HG03457 (cell line): ENCODE data around the gene FEM1C.
"Not testable (repeated sequence)": the region's sequence is repeated elsewhere in the genome, so short reads cannot be mapped to it uniquely, and the experiment has no call there.

Source experiments
- ATAC-seq: cut with Tn5 transposase; IDR thresholded peaks from one replicate; pipeline ENCODE4 v1.9.1; 2021; ENCODE audit warnings: moderate number of reproducible peaks; ENCODE audit not compliant: unreplicated experiment

The FEM1C gene

GRCh38 chr5:115479166-115479873, 65.3 kb downstream of the FEM1C start:
- not testable (repeated sequence) for ATAC-seq

- ATAC-seq, result no peak
These were observed 66.3 kb downstream of the FEM1C start for GRCh38 chr5:115478281-115478680.

- ATAC-seq, result no peak
These were observed 67.0 kb downstream of the FEM1C start for GRCh38 chr5:115477581-115477980.

DNA sequence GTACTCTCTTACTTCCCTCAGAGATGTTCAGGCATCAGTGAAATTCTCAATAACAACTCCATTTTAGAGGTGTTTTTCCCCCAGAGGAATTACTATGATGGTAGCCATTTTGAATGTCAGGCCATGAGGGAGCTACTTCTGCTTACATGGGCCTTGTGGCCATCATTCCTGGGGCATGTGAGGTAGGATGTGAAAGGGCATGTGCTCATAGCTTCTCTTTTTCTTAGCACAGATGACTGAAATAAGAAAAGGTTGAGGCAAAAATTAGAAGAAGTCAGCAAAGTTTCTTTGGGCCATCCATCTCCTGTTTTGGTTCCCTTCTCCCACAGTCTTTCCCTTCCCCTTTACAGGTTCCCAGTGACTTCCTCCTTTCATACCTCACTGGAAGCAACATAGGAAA, 68.8 kb downstream of the FEM1C start:
- no peak for ATAC-seq

DNA sequence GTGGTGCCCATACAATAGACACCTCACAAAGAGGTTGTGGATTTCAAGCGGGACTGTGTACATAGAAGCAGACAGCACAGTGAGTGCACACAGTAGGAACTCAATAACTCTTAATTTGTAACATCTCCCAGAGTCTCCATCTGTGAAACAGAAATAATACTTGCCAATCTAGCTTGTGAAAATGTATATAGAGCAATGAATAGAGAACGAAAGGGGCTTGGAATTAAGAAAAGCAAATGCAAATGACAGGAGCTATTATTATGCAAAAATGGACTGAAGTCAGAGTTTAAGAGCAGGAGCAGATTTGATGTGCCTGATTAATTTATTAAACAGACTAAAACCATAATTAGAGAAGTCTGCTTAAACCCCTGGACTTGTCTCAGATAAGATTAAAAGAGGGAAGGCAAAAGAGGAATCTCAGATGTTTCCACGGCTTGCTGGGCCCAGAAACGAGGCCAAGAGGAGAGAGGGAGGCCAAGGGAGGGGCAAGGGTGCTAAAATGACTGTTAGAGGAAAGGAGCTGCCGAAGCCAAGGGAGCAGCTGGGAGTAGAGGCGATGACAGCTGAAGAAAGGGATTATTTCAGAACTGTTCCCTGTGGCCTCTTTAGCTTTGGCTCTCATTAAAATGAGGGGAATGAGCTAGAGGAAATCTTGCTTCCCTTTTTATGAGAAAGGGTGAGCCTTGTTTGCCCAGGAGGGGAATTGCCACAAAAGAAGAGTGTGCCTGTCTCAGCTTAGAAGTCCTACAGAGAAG, 72.1 kb downstream of the FEM1C start:
- ATAC-seq, result no peak

GRCh38 chr5:115471345-115472063, 73.1 kb downstream of the FEM1C start:
- no peak for ATAC-seq

GRCh38 chr5:115470921-115471320, 73.7 kb downstream of the FEM1C start:
- ATAC-seq, result no peak
